ENCODE measurements around the gene ENC1. TPM values are rescaled to one million over a fixed set of nuclear protein-coding genes. Genes with fewer than 3 reads are reported as not detected.

Gene ENC1
- total RNA-seq, 1 experiment from 2014 or later = 24.5 TPM

- Histone ChIP-seq H3K4me2 (ENCODE audit: low read length) (no peak overlapping the region), H3K9me2 (replicated peaks; ENCODE audit: low read length) (no peaks in the 10 kb centered on the region), H3F3A (ENCODE audit: low read length, unreplicated experiment) (no peaks in the 10 kb centered on the region), H2AFZ (ENCODE audit: low read length) (no peak overlapping the region), H3K9me3 (ENCODE audit: low read length) (no peaks in the 10 kb centered on the region), H3K27ac (ENCODE audit: low read length) (no peak overlapping the region), H3K79me2 (ENCODE audit: low read length) (no peaks in the 10 kb centered on the region), H3K4me1 (ENCODE audit: insufficient read depth, low read length) (no peaks in the 10 kb centered on the region), H3K36me3 (ENCODE audit: low read depth, low read length) (no peaks in the 10 kb centered on the region), H3K4me3 (ENCODE audit: low read length) (no peak overlapping the region), H4K20me1 (ENCODE audit: low read length) (no peaks in the 10 kb centered on the region), H3K27me3 (ENCODE audit: low read length) (no peaks in the 10 kb centered on the region), H3K9ac (ENCODE audit: low read length) (no peak overlapping the region)
- ChIA-PET POLR2A (ENCODE audit: unreplicated experiment) (no interaction called here), CTCF (no interaction called here)
- TF ChIP-seq CTCF (conservative IDR thresholded peaks at IDR 0.05; ENCODE audit: low read depth, low read length) (no peak), EZH2 (IDR thresholded peaks at IDR 0.05; ENCODE audit: low read length, unreplicated experiment) (no peak), EZH2phosphoT487 (IDR thresholded peaks at IDR 0.05; ENCODE audit: borderline replicate concordance, low read length) (no peak)
- intact Hi-C loops (cut with micrococcal nuclease) = no loop called here
- DNase-seq (no peak), ATAC-seq (no peak)
- BruUV-seq (replicated peaks) = no TSS peak
These were observed 25.3 kb upstream of the ENC1 start for GRCh38 chr5:74665816-74666215.

GRCh38 chr5:74665273-74665672 is 24.7 kb upstream of the ENC1 start:
- no peaks in the 10 kb centered on the region for H3K27me3 ChIP-seq (ENCODE audit: low read length)

GRCh38 chr5:74664551-74664950 is 24.0 kb upstream of the ENC1 start:
- Histone ChIP-seq H3K4me2 (ENCODE audit: low read length) (no peak overlapping the region), H3K9me3 (ENCODE audit: low read length) (no peaks in the 10 kb centered on the region), H3K27ac (ENCODE audit: low read length) (no peak overlapping the region), H3K79me2 (ENCODE audit: low read length) (no peaks in the 10 kb centered on the region), H3F3A (ENCODE audit: low read length, unreplicated experiment) (no peaks in the 10 kb centered on the region), H3K9me2 (replicated peaks; ENCODE audit: low read length) (no peaks in the 10 kb centered on the region), H3K9ac (ENCODE audit: low read length) (no peak overlapping the region), H3K36me3 (ENCODE audit: low read depth, low read length) (no peaks in the 10 kb centered on the region), H4K20me1 (ENCODE audit: low read length) (no peaks in the 10 kb centered on the region), H3K4me1 (ENCODE audit: insufficient read depth, low read length) (0 out of 2 replicates have a peak, but pooled peaks cover 5% of the 10 kb centered on the region), H2AFZ (ENCODE audit: low read length) (no peak overlapping the region), H3K27me3 (ENCODE audit: low read length) (no peaks in the 10 kb centered on the region), H3K4me3 (ENCODE audit: low read length) (no peak overlapping the region)
- no peak for DNase-seq
- ChIA-PET POLR2A (ENCODE audit: unreplicated experiment) (interaction anchor here (0.5 kb wide), 1 partner anchor 776 kb away, joined by 9 read pairs; no protein-coding TSS in a partner anchor), CTCF (no interaction called here)
- intact Hi-C loops (cut with micrococcal nuclease) = no loop called here
- no TSS peak for BruUV-seq (replicated peaks)
- no peak for TF ChIP-seq EZH2phosphoT487 (IDR thresholded peaks at IDR 0.05; ENCODE audit: borderline replicate concordance, low read length)
- no peak for TF ChIP-seq EZH2 (IDR thresholded peaks at IDR 0.05; ENCODE audit: low read length, unreplicated experiment)
- TF ChIP-seq CTCF (conservative IDR thresholded peaks at IDR 0.05; ENCODE audit: low read depth, low read length) = no peak
- ATAC-seq = no peak

More at GRCh38 chr5:74665273-74665672, 24.7 kb upstream of the ENC1 start:
- no peak for ATAC-seq
- Histone ChIP-seq H4K20me1 (ENCODE audit: low read length) (no peaks in the 10 kb centered on the region), H3K36me3 (ENCODE audit: low read depth, low read length) (no peaks in the 10 kb centered on the region), H2AFZ (ENCODE audit: low read length) (no peak overlapping the region), H3K27ac (ENCODE audit: low read length) (no peak overlapping the region), H3K79me2 (ENCODE audit: low read length) (no peaks in the 10 kb centered on the region), H3F3A (ENCODE audit: low read length, unreplicated experiment) (no peaks in the 10 kb centered on the region), H3K4me1 (ENCODE audit: insufficient read depth, low read length) (0 out of 2 replicates have a peak, but pooled peaks cover 1% of the 10 kb centered on the region), H3K4me2 (ENCODE audit: low read length) (no peak overlapping the region), H3K9ac (ENCODE audit: low read length) (no peak overlapping the region), H3K9me2 (replicated peaks; ENCODE audit: low read length) (no peaks in the 10 kb centered on the region), H3K4me3 (ENCODE audit: low read length) (no peak overlapping the region), H3K9me3 (ENCODE audit: low read length) (no peaks in the 10 kb centered on the region)
- ChIA-PET POLR2A (ENCODE audit: unreplicated experiment) (no interaction called here), CTCF (no interaction called here)
- no peak for TF ChIP-seq EZH2phosphoT487 (IDR thresholded peaks at IDR 0.05; ENCODE audit: borderline replicate concordance, low read length)
- no TSS peak for BruUV-seq (replicated peaks)
- intact Hi-C loops (cut with micrococcal nuclease) = no loop called here
- DNase-seq = no peak
